ENCODE measurements around the gene NMNAT1.
A peak's percentile ranks its signal among the peaks of the same experiment; 100 is the strongest.
"Not testable (repeated sequence)": the region's sequence is repeated elsewhere in the genome, so short reads cannot be mapped to it uniquely, and the experiment has no call there.

Gene NMNAT1

GRCh38 chr1:10021992-10022391, 78.7 kb downstream of the NMNAT1 start:
- DNase-seq: not testable (repeated sequence)

DNA sequence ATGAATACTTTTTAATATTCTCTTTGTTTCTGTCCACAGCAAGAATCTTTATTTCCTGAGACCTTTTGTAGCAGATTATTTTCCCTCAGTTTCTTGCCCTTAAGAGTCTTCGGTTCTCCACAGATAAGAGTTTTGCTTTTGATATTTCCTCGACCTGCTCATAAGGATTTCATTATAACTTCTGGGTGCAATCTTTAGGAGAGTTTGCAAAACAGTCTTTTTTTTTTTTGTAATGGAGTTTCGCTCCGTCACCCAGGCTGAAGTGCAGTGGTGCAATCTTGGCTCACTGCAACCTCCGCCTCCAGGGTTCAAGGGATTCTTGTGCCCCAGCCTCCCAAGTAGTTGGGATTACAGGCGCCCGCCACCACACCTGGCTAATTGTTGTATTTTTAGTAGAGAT, 79.4 kb downstream of the NMNAT1 start:
- no peak for DNase-seq

GRCh38 chr1:10025354-10025753, 82.1 kb downstream of the NMNAT1 start:
- DNase-seq: no peak

DNA sequence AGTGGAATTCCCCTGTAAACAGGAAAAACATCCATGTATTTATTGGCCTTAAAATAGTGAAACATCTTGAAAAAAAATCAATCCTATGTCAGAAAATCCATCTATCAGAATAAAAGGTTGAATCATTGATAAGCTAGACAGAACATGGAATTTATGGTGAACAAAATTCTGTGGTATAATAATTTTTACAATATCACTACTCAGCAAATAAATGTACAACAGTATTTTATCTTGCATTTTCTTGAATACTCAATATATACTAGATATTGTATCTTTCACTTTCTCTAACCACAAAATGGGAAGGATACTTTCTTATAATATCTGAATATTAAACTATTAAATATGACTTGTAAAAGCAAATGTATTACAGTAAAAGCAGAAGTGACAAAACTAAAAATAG, 83.8 kb downstream of the NMNAT1 start:
- no peak for DNase-seq

DNA sequence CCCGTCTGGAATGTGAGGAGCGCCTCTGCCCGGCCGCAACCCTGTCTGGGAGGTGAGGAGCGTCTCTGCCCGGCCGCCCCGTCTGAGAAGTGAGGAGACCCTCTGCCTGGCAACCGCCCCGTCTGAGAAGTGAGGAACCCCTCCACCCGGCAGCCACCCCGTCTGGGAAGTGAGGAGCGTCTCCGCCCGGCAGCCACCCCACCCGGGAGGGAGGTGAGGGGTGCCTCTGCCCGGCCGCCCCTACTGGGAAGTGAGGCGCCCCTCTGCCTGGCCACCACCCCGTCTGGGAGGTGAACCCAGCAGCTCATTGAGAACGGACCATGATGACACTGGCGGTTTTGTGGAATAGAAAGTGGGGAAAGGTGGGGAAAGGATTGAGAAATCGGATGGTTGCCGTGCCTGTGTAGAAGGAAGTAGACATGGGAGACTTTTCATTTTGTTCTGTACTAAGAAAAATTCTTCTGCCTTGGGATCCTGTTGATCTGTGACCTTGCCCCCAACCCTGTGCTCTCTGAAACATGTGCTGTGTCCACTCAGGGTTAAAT, 85.8 kb downstream of the NMNAT1 start:
- DNase-seq: not testable (repeated sequence)

- no peak for DNase-seq
Measured at GRCh38 chr1:10031461-10031860, 88.2 kb downstream of the NMNAT1 start.

GRCh38 chr1:10032590-10033358, 89.5 kb downstream of the NMNAT1 start, which contains the start of gene UBE4B:
Gene UBE4B (plus strand): TSS chr1:10032958. CDS start chr1:10033671, 713 bp downstream.
- peak; percentile 89 to 95 for DNase-seq

DNA sequence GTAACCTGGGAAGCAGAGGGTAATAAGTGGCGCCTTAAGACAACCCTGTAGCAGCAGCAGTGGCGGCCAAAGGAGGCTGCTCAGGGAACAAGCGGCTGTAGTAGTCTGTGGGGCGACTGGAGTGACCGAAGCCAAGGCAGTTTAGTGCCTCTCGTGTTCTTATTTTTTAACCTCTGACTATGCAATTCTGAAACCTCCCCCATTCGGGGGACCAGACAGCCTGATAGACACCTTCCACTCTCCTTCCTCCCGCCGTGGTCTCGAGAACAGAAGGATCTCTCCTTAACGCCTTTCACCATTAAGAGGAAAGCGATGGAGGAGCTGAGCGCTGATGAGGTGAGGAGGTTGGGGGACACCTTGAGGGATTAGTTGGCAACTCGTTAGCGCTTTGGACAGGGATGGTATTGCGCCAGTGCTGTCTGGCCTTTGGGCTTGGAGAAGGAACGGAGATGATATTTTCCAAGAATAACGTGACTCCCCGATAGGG, 90.1 kb downstream of the NMNAT1 start:
- DNase-seq: peak; percentile 25 to 26
